ENCODE data around the gene IGFBP2.

Gene IGFBP2

GRCh38 chr2:216643986-216644659 is 10.9 kb downstream of the IGFBP2 start:
- DNase-seq, result no peak

DNA sequence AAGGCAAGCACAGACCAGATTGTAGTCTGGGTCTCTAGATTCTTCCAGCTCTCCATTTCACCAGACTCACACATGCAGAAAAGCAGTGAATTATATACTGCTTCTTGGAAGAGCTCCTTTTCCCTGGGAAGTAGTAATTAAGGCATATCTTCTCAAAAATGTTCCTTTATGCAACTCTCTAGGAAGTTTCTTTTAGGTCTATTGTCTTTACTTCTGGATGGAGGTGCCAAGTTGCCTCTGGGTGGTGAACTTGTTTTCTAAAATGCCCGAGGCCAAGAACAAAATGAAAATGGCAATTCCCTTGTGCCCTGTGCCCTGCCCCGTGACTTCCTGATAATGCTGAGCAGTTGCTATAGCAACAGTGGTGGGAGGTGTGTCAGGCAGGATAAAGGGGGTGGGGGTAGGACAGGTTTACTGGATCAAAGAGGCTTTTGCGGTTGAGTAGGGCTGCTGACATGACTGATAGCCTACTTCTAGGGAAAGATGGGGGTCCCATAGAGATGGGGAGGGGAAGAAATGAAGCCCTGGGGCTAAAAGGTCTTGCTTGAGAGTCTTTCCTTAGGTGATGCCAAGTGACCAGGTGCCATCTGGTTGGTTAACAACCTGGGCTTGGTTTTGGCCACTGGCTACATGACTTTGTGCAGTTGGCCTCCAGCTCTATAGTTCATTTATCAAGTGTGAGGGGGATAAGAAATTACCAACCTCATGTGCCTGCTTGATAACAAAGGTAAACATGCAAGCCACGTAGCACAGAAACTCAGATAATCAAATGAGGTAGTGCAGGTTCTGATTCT is 11.8 kb downstream of the IGFBP2 start:
- DNase-seq, result no peak

GRCh38 chr2:216645636-216645950 is 12.4 kb downstream of the IGFBP2 start:
- DNase-seq, result no peak

DNA sequence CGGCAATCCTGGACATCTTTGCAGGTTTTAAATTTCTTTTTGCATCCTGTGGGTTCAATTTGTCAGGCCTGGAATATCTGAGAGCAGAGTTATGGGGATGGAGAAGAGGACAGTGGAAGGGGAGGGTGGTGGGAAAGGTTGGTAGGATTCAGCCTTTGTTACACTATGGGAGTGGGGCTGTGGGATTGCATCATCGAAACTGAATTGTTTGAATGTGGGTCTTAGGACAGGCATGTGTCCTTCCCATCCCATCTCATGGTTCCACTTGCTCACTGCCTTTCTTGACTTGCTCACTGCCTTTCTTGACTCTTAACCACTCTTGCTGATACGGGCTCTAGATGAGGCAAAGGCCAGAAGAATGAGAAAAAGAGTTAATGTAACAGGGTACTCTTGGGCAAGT is 12.9 kb downstream of the IGFBP2 start:
- no peak for DNase-seq

DNA sequence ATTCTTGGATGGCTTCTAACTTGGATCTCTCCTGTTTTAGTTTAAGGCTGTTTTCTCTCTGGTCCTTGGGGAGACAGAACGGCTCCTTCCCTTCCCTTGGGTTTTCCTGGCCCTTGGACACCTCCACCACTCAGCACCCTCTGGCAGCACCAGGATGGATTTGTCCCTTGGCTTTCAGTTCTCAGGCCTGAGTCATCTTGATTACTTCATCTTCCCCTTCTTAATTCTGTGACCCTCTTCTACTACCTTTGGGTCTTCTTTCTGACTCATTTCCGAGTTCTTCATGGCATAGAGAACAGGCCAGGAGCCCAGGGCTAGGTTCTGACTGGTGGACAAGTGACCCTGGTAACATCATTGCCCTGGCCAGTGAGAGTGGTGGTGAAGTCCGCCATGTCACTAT is 14.9 kb downstream of the IGFBP2 start:
- DNase-seq, result no peak

DNA sequence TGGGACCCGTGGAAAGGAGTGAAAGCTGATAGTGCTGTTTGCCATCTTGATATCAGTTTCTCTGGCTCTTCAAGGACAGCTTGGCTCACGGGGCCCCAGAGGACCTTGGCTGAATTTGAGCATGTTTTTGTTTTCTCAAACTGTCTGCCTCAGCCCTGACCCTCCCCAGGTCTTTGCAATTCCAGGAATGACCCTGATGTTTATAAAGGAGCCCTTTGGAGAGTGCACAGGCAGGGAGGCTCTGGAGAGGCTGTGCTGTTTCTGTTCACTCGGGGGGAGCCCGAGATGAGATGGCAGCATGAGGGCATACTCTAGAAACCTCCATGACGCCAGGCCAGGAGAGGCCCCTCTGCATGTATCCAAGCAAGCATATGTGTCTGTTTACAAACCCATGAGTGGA is 16.4 kb downstream of the IGFBP2 start:
- no peak for DNase-seq

- no peak for DNase-seq
These were observed 17.5 kb downstream of the IGFBP2 start for GRCh38 chr2:216650626-216651257.

GRCh38 chr2:216651351-216651881 is 18.2 kb downstream of the IGFBP2 start:
- no peak for DNase-seq

- DNase-seq, result no peak
These were observed 19.3 kb downstream of the IGFBP2 start for GRCh38 chr2:216652566-216652965.

GRCh38 chr2:216653093-216653799 is 20.0 kb downstream of the IGFBP2 start:
- DNase-seq, result no peak

- DNase-seq, result no peak
These were observed 20.7 kb downstream of the IGFBP2 start for GRCh38 chr2:216653931-216654365.

DNA sequence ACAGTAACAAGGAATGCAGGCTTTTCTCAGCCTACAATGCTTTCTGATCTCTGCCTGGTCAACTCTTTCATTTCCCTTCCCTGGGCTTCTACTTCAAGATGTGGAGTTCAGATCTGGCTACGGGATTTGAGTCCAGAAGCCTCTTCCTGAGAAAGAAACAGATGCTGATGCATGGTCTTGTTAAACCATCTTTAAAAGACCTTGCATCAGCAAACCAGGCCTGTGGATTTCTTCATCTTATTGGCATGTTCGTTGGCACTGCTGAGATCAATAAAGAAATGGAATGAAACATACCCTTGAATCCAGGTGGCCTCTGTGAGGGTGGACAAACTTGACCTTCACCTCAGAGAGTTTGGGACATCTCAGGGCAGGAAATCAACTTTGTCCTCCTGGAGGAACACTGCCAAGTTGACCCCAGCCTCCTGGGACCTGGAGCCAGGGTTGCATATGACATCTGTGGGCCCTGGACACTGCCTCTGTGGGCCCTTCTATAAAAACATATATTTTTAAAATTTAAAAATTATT is 21.4 kb downstream of the IGFBP2 start:
- no peak for DNase-seq

- DNase-seq, result no peak
These were observed 24.1 kb downstream of the IGFBP2 start for GRCh38 chr2:216657086-216657855.

- DNase-seq, result no peak
These were observed 24.8 kb downstream of the IGFBP2 start for GRCh38 chr2:216657980-216658379.

GRCh38 chr2:216658757-216659156 is 25.5 kb downstream of the IGFBP2 start:
- DNase-seq, result no peak

DNA sequence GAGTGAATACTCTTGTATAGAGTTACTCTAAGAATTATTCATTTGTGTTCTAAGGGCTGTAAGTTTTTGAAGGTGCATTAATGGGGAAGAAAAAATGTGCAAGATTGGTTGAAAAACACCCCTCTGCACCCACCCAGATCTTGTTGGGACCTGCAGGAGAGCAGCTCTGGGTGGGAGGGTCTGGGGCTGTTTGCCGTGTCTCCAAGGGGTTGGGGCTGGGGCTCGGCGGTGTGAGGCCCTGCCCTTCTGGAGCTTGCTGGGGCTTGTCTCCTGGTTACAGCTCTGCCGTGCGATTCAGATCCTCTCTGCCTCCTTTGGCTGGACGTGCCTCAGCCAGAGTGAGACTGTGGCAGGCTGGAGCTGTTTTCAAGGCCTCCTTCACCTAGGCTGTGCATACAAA is 26.1 kb downstream of the IGFBP2 start:
- DNase-seq, result no peak

DNA sequence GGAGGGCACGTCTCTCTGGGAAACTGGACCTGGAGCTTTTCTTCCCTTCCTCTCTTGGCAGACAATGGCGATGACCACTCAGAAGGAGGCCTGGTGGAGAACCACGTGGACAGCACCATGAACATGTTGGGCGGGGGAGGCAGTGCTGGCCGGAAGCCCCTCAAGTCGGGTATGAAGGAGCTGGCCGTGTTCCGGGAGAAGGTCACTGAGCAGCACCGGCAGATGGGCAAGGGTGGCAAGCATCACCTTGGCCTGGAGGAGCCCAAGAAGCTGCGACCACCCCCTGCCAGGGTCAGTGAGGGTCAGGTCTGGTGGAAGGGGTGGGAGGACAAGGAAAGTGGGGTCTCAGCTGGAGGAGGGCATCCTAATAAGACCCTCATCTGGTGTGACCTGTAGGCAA is 27.3 kb downstream of the IGFBP2 start:
- DNase-seq, result no peak

- DNase-seq, result no peak
These were observed 27.8 kb downstream of the IGFBP2 start for GRCh38 chr2:216661051-216661450.

DNA sequence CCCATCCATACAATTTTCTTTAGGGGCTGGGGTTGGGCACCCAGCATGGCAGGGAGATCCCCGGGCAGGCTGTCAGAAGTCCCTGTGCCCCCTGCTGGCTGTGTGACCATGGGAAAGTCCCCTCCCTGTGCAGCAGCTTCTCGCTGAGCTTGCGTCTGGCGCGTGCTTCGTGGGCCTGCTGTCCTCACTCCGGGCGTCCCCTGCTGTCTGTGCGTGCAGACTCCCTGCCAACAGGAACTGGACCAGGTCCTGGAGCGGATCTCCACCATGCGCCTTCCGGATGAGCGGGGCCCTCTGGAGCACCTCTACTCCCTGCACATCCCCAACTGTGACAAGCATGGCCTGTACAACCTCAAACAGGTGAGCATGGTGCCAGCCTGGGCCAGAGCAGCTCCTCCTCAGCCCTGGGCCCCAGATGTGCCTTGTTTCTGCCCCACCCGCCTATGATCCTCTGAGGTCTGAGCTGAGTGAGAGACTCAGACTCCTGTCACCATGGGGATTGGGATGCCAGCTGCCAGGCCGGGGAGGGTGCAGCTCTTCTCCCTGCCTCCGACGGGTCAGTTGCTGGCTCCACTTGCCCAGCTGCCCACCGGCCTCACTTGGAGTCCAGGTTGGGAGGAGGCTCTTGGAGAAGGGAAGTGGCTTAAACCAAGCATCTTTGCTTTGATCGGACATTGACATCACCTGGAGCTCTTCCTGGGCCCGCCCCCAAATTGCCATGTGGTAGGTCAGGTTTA is 28.6 kb downstream of the IGFBP2 start:
- no peak for DNase-seq

DNA sequence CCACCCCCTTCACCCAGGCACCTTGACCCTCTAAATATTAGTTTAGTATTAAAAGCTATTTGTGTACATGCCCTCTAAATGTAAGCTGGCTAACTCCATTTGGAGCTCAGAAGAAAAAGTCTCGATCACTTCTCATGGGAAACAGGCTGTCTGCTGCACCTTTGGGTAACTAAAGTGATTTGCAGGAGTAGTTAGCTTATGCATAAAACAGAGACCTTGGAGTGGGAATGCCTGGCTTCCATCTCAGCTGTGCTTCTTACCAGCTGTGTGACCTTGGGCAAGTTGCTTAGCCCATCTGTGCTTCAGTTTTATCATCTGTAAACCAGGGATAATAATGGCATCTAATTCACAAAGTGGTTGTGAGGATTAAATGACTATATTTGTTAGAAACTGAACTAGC is 29.9 kb downstream of the IGFBP2 start:
- no peak for DNase-seq

GRCh38 chr2:216663846-216664245 is 30.6 kb downstream of the IGFBP2 start:
- no peak for DNase-seq

All from activated CD8-positive, alpha-beta memory T cell treated with anti-CD3 and anti-CD28 coated beads, Interleukin-2, amount 50 U/mL, for 48 hours (primary cell).